Activated naive CD8-positive, alpha-beta T cell treated with anti-CD3 and anti-CD28 coated beads for 36 hours (primary cell): Measurements from ENCODE around the gene NPAS3. TPM values are rescaled to one million over a fixed set of nuclear protein-coding genes. Genes with fewer than 3 reads are reported as not detected.

Experiments
- DNase-seq: peaks from one replicate; pipeline ENCODE4 v3.0.0; 2021
- H3K27ac Mint-ChIP-seq: one replicate; pipeline ENCODE4 v1.8.0; 2022; ENCODE audit warnings: mild to moderate bottlenecking, moderate library complexity, mixed read lengths
- H3K27me3 Mint-ChIP-seq: one replicate; pipeline ENCODE4 v1.8.0; 2022; ENCODE audit warnings: mild to moderate bottlenecking, mixed read lengths
- H3K36me3 Mint-ChIP-seq: one replicate; pipeline ENCODE4 v1.8.0; 2021; ENCODE audit warnings: mild to moderate bottlenecking, mixed read lengths
- H3K4me1 Mint-ChIP-seq: one replicate; pipeline ENCODE4 v1.8.0; 2021; ENCODE audit warnings: mixed read lengths
- H3K4me3 Mint-ChIP-seq: one replicate; pipeline ENCODE4 v1.8.0; 2022; ENCODE audit warnings: mild to moderate bottlenecking, moderate library complexity, mixed read lengths
- H3K9me3 Mint-ChIP-seq: one replicate; pipeline ENCODE4 v1.8.0; 2022; ENCODE audit warnings: mixed read lengths
- total RNA-seq, 2 experiments: library from RNA; stranded (reverse); gene quantifications; one replicate each; pipeline ENCODE4 v1.2.3, GENCODE V29; 2021

Gene NPAS3
- total RNA-seq, 2 experiments from 2014 or later = not detected

DNA sequence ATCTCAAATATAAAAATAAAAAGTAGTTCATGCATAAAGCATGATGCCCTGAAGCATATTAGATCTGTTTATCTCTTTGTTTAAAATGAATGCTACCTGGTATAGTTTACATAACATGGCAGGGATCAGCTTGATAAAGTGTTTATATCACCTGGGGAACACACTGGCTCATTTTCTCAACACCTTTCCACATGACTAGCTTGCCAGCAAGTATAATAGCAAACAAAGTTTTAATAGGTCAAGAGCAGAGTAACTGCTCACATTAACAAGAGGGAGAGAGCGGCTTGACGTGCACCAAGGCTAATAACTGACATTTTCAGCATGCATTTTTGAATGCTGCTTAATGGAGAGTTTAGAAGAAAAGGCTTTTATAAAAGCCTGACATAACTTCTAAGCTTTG lies 765.8 kb downstream of the NPAS3 start:
- DNase-seq = no peak
- no peaks in the 10 kb centered on the region for H3K36me3 Mint-ChIP-seq
- H3K27ac Mint-ChIP-seq = no peak overlapping the region
- no peaks in the 10 kb centered on the region for H3K4me1 Mint-ChIP-seq
- no peaks in the 10 kb centered on the region for H3K9me3 Mint-ChIP-seq
- H3K4me3 Mint-ChIP-seq = no peak overlapping the region
- peaks cover 3% of the 10 kb centered on the region for H3K27me3 Mint-ChIP-seq

DNA sequence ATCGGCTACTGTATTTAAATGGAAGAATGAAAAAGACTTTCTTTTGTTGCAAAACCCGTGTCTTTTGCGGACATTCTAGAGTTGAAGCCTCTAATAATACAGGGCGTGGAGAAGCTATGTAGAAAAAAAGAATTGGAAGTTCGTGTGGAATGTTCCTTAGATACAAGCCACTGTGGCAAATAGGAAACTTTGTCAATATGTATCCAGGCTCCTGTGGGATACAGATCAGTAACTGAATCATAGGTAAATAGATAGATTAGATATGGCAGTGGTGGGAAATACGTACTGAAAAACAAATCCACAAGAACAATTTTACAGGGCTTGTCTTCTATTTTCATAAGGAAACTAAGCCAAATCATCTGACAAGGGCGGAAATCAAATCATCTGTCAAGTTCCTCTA lies 766.8 kb downstream of the NPAS3 start:
- no peak for DNase-seq
- H3K36me3 Mint-ChIP-seq = no peaks in the 10 kb centered on the region
- no peaks in the 10 kb centered on the region for H3K9me3 Mint-ChIP-seq
- peaks cover 3% of the 10 kb centered on the region for H3K27me3 Mint-ChIP-seq
- no peak overlapping the region for H3K27ac Mint-ChIP-seq
- H3K4me1 Mint-ChIP-seq = no peaks in the 10 kb centered on the region
- no peak overlapping the region for H3K4me3 Mint-ChIP-seq

GRCh38 chr14:33707716-33708115 lies 769.0 kb downstream of the NPAS3 start:
- Mint-ChIP-seq H3K9me3 (no peaks in the 10 kb centered on the region), H3K36me3 (no peaks in the 10 kb centered on the region), H3K4me1 (no peaks in the 10 kb centered on the region), H3K27me3 (peaks cover 3% of the 10 kb centered on the region), H3K27ac (no peak overlapping the region), H3K4me3 (no peak overlapping the region)
- DNase-seq = no peak

DNA sequence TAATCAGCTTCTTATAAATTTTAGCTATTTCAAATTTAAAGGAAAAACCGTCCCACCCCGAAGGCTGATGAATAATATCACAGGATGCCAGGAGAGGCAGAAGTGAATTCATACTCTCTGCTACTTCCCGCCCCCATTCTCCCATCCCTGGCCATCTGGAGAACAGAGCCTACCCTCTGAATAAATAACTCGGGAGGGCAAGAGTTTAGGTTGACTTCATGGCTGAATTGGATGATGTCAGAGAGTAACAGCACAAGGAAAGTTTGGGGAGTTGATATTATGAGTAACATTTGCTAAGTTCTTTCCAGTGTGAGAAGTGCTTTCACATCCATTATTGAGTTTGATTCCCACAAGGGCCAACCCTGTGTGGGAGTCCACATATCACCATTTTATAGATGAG lies 770.6 kb downstream of the NPAS3 start:
- Mint-ChIP-seq H3K4me1 (no peaks in the 10 kb centered on the region), H3K36me3 (no peaks in the 10 kb centered on the region), H3K27ac (no peak overlapping the region), H3K9me3 (no peaks in the 10 kb centered on the region), H3K27me3 (peaks cover 3% of the 10 kb centered on the region), H3K4me3 (no peak overlapping the region)
- no peak for DNase-seq

DNA sequence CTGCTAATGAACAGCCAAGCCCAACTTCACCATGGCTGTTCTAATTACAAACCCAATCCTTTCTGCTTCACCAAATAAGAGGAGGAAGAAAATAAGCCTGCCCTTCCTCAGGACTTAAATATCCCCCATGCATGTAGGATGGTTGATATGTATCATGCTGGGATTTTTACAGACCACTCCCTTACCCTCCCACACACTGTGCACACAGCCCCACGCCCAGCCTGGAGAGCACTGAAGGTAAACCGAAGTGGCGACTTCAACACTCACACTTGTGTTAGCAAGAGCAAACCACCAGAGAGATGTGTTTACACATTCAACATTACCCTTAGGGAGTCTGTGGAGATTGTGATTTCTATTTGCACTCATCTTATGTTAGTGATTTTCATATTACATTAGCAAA lies 771.0 kb downstream of the NPAS3 start:
- Mint-ChIP-seq H3K27ac (no peak overlapping the region), H3K9me3 (no peaks in the 10 kb centered on the region), H3K4me3 (no peak overlapping the region), H3K36me3 (no peaks in the 10 kb centered on the region), H3K27me3 (peaks cover 3% of the 10 kb centered on the region), H3K4me1 (no peaks in the 10 kb centered on the region)
- no peak for DNase-seq

DNA sequence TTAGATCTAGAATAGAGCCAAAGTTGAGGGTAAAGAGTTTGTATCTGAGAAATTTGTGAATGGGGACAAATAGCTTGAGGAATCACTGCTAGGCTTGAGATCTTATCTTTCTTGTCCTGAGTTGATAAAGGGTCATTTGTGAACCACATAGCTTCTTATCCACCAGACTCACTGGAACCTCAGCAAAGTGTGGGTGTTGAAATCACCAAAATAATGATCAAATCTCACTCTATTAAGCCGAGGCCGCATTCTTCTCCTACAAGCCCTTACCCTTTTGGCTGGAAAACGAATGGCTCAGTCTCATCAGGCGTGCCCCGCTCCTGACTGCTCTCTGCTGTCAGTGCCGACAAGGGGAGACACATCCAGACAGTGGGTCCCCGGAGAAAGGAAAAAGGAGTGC lies 771.6 kb downstream of the NPAS3 start:
- Mint-ChIP-seq H3K4me1 (no peaks in the 10 kb centered on the region), H3K9me3 (no peaks in the 10 kb centered on the region), H3K27ac (no peak overlapping the region), H3K4me3 (no peak overlapping the region), H3K27me3 (peaks cover 3% of the 10 kb centered on the region), H3K36me3 (no peaks in the 10 kb centered on the region)
- no peak for DNase-seq

DNA sequence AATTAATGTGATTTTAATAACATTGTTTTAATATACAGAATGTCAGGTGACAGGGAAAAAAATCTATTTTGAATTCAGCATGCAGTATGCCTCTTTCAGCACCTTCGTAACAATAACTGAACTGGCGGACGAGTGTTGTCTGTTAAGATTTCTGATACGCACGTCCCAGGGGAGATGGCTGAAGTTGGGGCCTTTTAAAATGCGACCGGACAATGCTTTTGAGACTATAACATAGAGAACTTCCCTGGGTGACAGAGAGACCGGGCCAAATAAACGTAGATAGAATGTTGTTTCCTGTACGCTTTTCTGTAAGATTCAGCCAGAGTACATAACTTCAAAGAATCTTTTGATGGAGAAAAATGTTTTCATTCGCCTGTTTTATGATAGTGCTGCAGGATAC lies 772.5 kb downstream of the NPAS3 start:
- no peaks in the 10 kb centered on the region for H3K9me3 Mint-ChIP-seq
- no peak for DNase-seq
- no peaks in the 10 kb centered on the region for H3K27me3 Mint-ChIP-seq
- H3K4me1 Mint-ChIP-seq = no peaks in the 10 kb centered on the region
- no peaks in the 10 kb centered on the region for H3K36me3 Mint-ChIP-seq
- H3K4me3 Mint-ChIP-seq = no peak overlapping the region
- H3K27ac Mint-ChIP-seq = no peak overlapping the region

- Mint-ChIP-seq H3K4me3 (no peak overlapping the region), H3K27me3 (no peaks in the 10 kb centered on the region), H3K36me3 (no peaks in the 10 kb centered on the region), H3K4me1 (no peaks in the 10 kb centered on the region), H3K9me3 (no peaks in the 10 kb centered on the region), H3K27ac (no peak overlapping the region)
- DNase-seq = no peak
Measured at GRCh38 chr14:33711811-33712216, 773.1 kb downstream of the NPAS3 start.

DNA sequence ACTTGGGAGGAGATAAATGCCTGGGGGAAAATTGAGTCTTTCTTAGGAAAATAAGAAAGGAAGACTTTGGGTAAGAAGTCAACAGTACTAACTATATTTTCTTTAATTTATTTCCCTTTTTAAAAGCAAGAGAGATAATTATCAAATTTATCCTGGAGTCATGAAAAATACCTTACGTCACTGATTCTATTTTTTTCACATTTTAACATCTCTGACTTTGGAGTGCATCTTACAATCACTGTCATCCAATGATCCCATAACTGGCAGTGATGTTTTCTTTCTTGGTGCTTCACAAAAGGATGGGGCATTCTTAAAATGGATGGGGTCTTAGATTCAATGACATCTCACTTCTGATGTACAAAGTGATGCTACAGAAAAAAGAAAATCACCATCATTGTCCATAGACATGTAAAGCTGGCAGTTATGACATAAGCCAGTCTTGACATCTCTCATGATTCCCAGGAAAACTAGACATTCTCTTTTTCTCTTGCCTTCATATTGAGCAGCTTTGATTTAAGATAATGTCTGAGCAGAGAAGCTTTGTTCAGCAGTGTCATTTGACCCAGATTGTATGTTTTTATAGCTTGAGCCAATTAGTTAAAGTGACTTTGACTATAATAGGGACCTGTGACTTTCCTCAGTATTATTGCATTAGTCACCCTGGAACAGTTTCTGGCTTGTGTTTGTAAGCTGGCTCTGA lies 776.0 kb downstream of the NPAS3 start:
- no peak for DNase-seq
- Mint-ChIP-seq H3K9me3 (no peaks in the 10 kb centered on the region), H3K36me3 (peaks cover 2% of the 10 kb centered on the region), H3K4me1 (no peaks in the 10 kb centered on the region), H3K27me3 (no peaks in the 10 kb centered on the region), H3K27ac (no peak overlapping the region), H3K4me3 (no peak overlapping the region)

DNA sequence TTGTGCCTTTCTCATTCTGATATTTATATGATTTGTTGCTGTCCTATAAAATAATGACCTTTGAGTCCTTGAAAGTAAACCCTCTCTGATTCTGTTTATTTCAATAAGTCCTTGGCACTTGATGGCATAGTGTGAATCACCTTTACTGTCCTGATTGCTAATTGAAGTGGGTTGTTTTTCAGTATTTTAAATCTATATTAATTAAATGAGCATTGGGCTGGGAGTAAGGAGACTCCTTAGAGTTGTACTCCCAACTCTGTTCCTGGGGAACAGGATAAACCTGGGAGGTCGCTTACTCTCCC lies 776.5 kb downstream of the NPAS3 start:
- no peak overlapping the region for H3K27ac Mint-ChIP-seq

DNA sequence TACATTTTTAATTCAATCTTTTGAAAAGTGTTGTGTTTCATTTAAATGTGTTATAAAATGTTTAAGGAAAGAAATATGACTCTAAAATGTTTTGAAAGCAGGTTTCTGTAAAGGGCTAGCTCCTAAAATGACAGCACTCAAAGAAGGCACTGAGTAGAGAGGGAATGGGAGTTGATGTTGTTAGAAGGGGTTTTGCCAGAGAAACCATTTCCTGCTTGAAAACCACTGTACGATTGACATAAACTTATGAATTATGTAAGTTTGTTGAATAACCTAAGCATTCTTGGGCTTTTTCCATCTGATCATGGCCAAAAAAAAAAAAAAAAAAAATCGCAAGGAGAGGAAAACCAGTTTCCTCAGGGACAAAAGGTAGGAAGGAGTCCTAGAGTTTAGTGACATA lies 778.2 kb downstream of the NPAS3 start:
- no peak overlapping the region for H3K4me3 Mint-ChIP-seq
- no peak overlapping the region for H3K27ac Mint-ChIP-seq
- no peaks in the 10 kb centered on the region for H3K4me1 Mint-ChIP-seq

More for the DNA sequence above, 776.5 kb downstream of the NPAS3 start:
- no peaks in the 10 kb centered on the region for H3K27me3 Mint-ChIP-seq
- no peak overlapping the region for H3K4me3 Mint-ChIP-seq
- no peak for DNase-seq
- no peaks in the 10 kb centered on the region for H3K9me3 Mint-ChIP-seq
- H3K4me1 Mint-ChIP-seq = no peaks in the 10 kb centered on the region
- H3K36me3 Mint-ChIP-seq = peaks cover 2% of the 10 kb centered on the region

GRCh38 chr14:33717866-33718265 lies 779.2 kb downstream of the NPAS3 start:
- no peaks in the 10 kb centered on the region for H3K4me1 Mint-ChIP-seq

More for the DNA sequence above, 778.2 kb downstream of the NPAS3 start:
- DNase-seq = no peak
- Mint-ChIP-seq H3K27me3 (peaks cover 5% of the 10 kb centered on the region), H3K9me3 (no peaks in the 10 kb centered on the region), H3K36me3 (peaks cover 2% of the 10 kb centered on the region)

DNA sequence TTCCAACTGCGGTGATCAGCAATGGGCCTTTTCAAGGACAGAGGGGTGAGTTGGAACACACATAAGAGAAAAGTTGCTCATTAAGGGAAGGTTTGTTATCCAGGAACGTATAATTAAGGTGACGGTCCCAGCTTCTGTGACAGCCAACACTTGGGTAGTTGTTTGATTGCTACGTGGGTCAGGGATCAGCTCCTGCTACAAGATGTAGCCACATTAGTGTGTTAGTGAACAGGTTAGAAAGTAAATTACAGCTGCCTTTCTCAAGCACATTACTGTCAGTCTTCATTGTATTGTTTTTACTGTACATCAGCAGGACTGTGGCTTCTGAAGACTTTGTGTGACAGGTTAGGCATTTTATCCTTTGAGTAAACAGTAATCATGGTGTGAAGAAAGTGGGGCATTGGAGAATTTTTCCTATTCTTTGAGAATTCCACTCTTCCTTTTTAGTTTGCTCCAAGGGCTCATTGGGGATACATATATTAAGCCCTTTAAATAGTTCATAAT lies 781.7 kb downstream of the NPAS3 start:
- H3K4me3 Mint-ChIP-seq = no peak overlapping the region
- H3K27ac Mint-ChIP-seq = no peak overlapping the region
- peaks cover 8% of the 10 kb centered on the region for H3K27me3 Mint-ChIP-seq
- H3K4me1 Mint-ChIP-seq = no peaks in the 10 kb centered on the region
- H3K9me3 Mint-ChIP-seq = no peaks in the 10 kb centered on the region
- no peak for DNase-seq
- peaks cover 2% of the 10 kb centered on the region for H3K36me3 Mint-ChIP-seq

More at GRCh38 chr14:33717866-33718265, 779.2 kb downstream of the NPAS3 start:
- peaks cover 2% of the 10 kb centered on the region for H3K36me3 Mint-ChIP-seq
- peaks cover 5% of the 10 kb centered on the region for H3K27me3 Mint-ChIP-seq
- no peak for DNase-seq
- no peak overlapping the region for H3K4me3 Mint-ChIP-seq
- H3K9me3 Mint-ChIP-seq = no peaks in the 10 kb centered on the region
- H3K27ac Mint-ChIP-seq = no peak overlapping the region

GRCh38 chr14:33726685-33727084 lies 788.0 kb downstream of the NPAS3 start:
- H3K4me3 Mint-ChIP-seq = no peak overlapping the region
- H3K27me3 Mint-ChIP-seq = peaks cover 3% of the 10 kb centered on the region
- no peaks in the 10 kb centered on the region for H3K4me1 Mint-ChIP-seq
- no peaks in the 10 kb centered on the region for H3K9me3 Mint-ChIP-seq
- no peak overlapping the region for H3K27ac Mint-ChIP-seq
- DNase-seq = no peak
- no peaks in the 10 kb centered on the region for H3K36me3 Mint-ChIP-seq

- H3K4me1 Mint-ChIP-seq = no peaks in the 10 kb centered on the region
- peaks cover 3% of the 10 kb centered on the region for H3K27me3 Mint-ChIP-seq
Measured at GRCh38 chr14:33727606-33728005, 788.9 kb downstream of the NPAS3 start.

DNA sequence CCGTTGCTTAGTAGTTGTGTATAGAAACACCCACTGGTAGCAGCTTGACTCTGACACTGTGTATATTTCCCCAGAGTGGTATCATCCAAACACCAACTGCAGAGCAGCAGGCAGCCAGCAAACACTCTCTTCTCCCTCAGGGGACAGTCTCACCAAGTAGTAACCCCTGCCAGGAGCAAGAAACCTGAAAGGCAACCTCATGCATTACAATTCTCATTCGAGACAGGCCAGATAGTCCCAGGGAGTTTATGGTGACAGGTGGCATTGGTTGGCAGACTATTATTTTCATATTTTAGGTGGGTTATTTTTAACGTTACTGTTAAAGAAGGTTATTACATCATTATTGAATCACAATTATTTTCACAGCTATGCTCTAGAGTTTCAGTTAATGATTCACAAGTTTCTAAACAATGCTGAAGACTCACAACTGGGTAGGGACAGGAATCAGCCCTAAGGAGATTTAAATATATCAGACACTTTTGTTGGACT lies 789.4 kb downstream of the NPAS3 start:
- Mint-ChIP-seq H3K4me3 (no peak overlapping the region), H3K4me1 (no peaks in the 10 kb centered on the region), H3K36me3 (no peaks in the 10 kb centered on the region), H3K27ac (no peak overlapping the region), H3K9me3 (peaks cover 3% of the 10 kb centered on the region), H3K27me3 (peaks cover 3% of the 10 kb centered on the region)
- no peak for DNase-seq

More at GRCh38 chr14:33727606-33728005, 788.9 kb downstream of the NPAS3 start:
- DNase-seq = no peak
- no peak overlapping the region for H3K4me3 Mint-ChIP-seq
- H3K9me3 Mint-ChIP-seq = peaks cover under 1% of the 10 kb centered on the region
- H3K36me3 Mint-ChIP-seq = no peaks in the 10 kb centered on the region
- no peak overlapping the region for H3K27ac Mint-ChIP-seq
